CD4-positive, alpha-beta T cell treated with Interleukin-4 for 1 hour (primary cell): ENCODE measurements around the gene USP15.
"Not testable (repeated sequence)": the region's sequence is repeated elsewhere in the genome, so short reads cannot be mapped to it uniquely, and the experiment has no call there.

Source experiments
- DNase-seq, 2 donors: peaks; one replicate each; pipeline ENCODE4 v3.0.0-alpha.2; 2020 to 2022

Gene USP15

GRCh38 chr12:62332598-62332997, 72.4 kb downstream of the USP15 start:
- DNase-seq: no peak

- no peak for DNase-seq
Measured at GRCh38 chr12:62335057-62335456, 74.9 kb downstream of the USP15 start.

- no peak for DNase-seq
Measured at GRCh38 chr12:62335796-62336195, 75.6 kb downstream of the USP15 start.

- not testable (repeated sequence) for DNase-seq
Measured at GRCh38 chr12:62337643-62338042, 77.4 kb downstream of the USP15 start.

GRCh38 chr12:62342614-62343303, 82.6 kb downstream of the USP15 start:
- DNase-seq: not testable (repeated sequence)

- not testable (repeated sequence) for DNase-seq
Measured at GRCh38 chr12:62343304-62344120, 83.3 kb downstream of the USP15 start.

GRCh38 chr12:62344731-62345556, 84.7 kb downstream of the USP15 start:
- DNase-seq: not testable (repeated sequence)

GRCh38 chr12:62345667-62346066, 85.5 kb downstream of the USP15 start:
- no peak for DNase-seq

- no peak for DNase-seq
Measured at GRCh38 chr12:62346817-62347216, 86.6 kb downstream of the USP15 start.

GRCh38 chr12:62347922-62348650, 87.9 kb downstream of the USP15 start:
- DNase-seq: no peak

GRCh38 chr12:62350554-62350953, 90.3 kb downstream of the USP15 start:
- no peak for DNase-seq

- DNase-seq: no peak
Measured at GRCh38 chr12:62351326-62351725, 91.1 kb downstream of the USP15 start.

GRCh38 chr12:62361048-62361447, 100.8 kb downstream of the USP15 start:
- DNase-seq: no peak

- DNase-seq: no peak
Measured at GRCh38 chr12:62363506-62363905, 103.3 kb downstream of the USP15 start.

- not testable (repeated sequence) for DNase-seq
Measured at GRCh38 chr12:62364697-62365096, 104.5 kb downstream of the USP15 start.

GRCh38 chr12:62365846-62366245, 105.6 kb downstream of the USP15 start:
- DNase-seq: not testable (repeated sequence)

- DNase-seq: not testable (repeated sequence)
Measured at GRCh38 chr12:62368430-62369223, 108.4 kb downstream of the USP15 start.

- no peak for DNase-seq
Measured at GRCh38 chr12:62370189-62370588, 110.0 kb downstream of the USP15 start.

- DNase-seq: no peak
Measured at GRCh38 chr12:62371661-62372060, 111.5 kb downstream of the USP15 start.

GRCh38 chr12:62372134-62372533, 111.9 kb downstream of the USP15 start:
- no peak for DNase-seq

GRCh38 chr12:62372825-62373224, 112.6 kb downstream of the USP15 start:
- no peak for DNase-seq

GRCh38 chr12:62375603-62376002, 115.4 kb downstream of the USP15 start:
- DNase-seq: no peak
